Stimulated activated CD8-positive, alpha-beta memory T cell treated with anti-CD3 and anti-CD28 coated beads, Interleukin-7, amount 100 ng/mL, for 24 hours (primary cell): ENCODE data around the gene TOP2A.
A peak's percentile ranks its signal among the peaks of the same experiment; 100 is the strongest.

ENCODE experiments used
- DNase-seq: peaks from one replicate; pipeline ENCODE4 v3.0.0-alpha.2; 2020; ENCODE audit warnings: low read depth

The TOP2A gene

GRCh38 chr17:40358323-40359038 is 59.2 kb downstream of the TOP2A start:
- peak; percentile 88 for DNase-seq

GRCh38 chr17:40356990-40357881 is 60.5 kb downstream of the TOP2A start:
- no peak for DNase-seq

- DNase-seq: no peak
These were observed 61.6 kb downstream of the TOP2A start for GRCh38 chr17:40355804-40356758.

GRCh38 chr17:40355123-40355803 is 62.4 kb downstream of the TOP2A start:
- DNase-seq: peak; percentile 69

GRCh38 chr17:40354221-40355122 is 63.2 kb downstream of the TOP2A start:
- no peak for DNase-seq

- no peak for DNase-seq
These were observed 64.8 kb downstream of the TOP2A start for GRCh38 chr17:40352779-40353394.

GRCh38 chr17:40352237-40352778 is 65.4 kb downstream of the TOP2A start:
- no peak for DNase-seq

GRCh38 chr17:40351359-40352236 is 66.1 kb downstream of the TOP2A start:
- DNase-seq: no peak

- no peak for DNase-seq
These were observed 66.9 kb downstream of the TOP2A start for GRCh38 chr17:40350689-40351358.

- DNase-seq: no peak
These were observed 67.6 kb downstream of the TOP2A start for GRCh38 chr17:40349895-40350688.

- no peak for DNase-seq
These were observed 68.2 kb downstream of the TOP2A start for GRCh38 chr17:40349477-40349894.

GRCh38 chr17:40348562-40349476 is 68.9 kb downstream of the TOP2A start:
- DNase-seq: no peak

GRCh38 chr17:40348136-40348504 is 69.6 kb downstream of the TOP2A start:
- DNase-seq: no peak

GRCh38 chr17:40347319-40348135 is 70.2 kb downstream of the TOP2A start:
- no peak for DNase-seq

- no peak for DNase-seq
These were observed 70.9 kb downstream of the TOP2A start for GRCh38 chr17:40346765-40347158.
